ENCODE measurements around the gene TADA2A.

TADA2A gene

DNA sequence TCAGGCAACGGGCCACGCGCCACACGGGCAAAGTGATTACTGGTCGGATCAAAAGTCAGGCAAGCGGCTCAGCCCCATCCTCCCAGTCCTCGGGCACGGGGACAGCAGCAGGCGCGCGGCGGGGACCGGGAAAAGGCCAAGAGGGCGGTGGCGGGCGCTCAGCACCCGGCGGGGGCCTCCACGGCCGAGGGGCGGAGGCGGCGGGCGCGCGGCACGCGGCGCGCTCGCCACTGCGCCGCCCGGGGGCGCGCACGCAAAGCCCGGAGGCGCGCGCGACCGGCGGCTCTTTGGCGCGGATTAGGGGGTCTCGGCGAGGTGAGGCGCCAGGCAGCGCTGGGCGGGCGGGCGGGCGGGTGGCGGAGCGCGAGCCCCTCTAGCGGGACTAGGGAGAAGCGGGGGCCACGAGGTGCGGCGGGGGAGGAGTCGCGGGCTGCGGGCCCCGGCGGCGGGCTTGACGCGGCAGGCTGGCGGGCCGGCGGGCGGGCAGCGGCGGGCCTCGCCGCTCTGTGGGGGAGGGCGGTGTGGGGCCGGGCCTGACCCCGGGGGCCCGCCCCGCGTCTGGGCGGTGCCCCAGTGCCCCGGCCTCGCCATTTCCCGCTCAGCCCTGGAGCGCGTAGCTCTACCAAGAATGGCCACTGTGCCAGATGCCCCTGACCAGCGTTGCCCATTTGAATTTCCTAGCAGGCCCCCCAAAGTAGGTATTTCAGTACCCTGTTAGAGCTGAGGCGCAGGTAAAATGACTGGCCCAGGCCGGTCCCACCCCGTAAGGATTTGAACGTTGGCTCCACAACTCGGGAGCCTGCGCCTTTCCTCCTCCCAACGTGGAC lies at the start of gene TADA2A, which contains the start of gene ACACA:
Gene TADA2A (plus strand): TSS at position 252 of the 827 bp plus-strand sequence. CDS start 4,480 bp downstream, outside the sequence.
Gene ACACA (minus strand): TSS at position 202 of the 827 bp plus-strand sequence. CDS start 537 bp downstream, outside the sequence.
- peak; percentile 79 for DNase-seq

DNA sequence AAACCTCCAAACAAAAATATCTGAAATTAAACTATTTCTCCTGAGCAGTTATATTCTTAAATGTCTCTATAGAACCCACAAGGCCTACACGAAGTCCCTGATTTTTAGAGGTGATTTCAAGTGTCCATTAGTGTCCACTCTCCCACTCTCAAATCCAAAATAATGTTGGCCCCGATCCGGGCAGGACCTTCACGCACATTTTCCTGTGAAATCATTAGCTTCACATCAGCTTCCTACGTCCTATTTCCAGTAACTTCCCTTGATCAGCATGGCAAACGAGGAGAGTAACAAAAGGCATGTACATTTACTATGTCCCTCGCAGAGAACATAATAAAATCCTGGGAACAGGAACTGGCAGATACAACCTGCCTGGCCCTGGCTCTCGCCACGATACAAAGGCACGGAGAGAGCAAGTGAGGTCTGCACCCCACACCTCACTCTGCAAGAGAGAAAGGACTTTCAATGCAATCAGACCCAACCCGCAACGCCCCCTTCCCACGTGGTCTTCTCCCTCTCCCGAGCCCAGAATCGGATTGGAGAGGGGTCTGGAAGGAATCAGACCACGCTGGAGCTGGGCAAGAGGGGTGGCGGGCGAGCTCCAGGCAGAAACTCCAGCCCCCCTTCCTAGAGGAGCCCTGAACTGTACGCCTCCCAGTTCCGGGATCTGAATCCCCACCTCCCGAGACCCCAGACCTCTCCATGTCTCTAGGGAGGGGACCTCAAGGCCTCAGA lies 48.4 kb upstream of the TADA2A start:
- DNase-seq: peak; percentile 42

GRCh38 chr17:37358830-37359681 lies 47.6 kb upstream of the TADA2A start:
- DNase-seq: peak; percentile 90

GRCh38 chr17:37359682-37360188 lies 47.0 kb upstream of the TADA2A start:
- no peak for DNase-seq

GRCh38 chr17:37360632-37361031 lies 46.1 kb upstream of the TADA2A start:
- DNase-seq: no peak

- no peak for DNase-seq
These were observed 45.1 kb upstream of the TADA2A start for GRCh38 chr17:37361543-37361942.

DNA sequence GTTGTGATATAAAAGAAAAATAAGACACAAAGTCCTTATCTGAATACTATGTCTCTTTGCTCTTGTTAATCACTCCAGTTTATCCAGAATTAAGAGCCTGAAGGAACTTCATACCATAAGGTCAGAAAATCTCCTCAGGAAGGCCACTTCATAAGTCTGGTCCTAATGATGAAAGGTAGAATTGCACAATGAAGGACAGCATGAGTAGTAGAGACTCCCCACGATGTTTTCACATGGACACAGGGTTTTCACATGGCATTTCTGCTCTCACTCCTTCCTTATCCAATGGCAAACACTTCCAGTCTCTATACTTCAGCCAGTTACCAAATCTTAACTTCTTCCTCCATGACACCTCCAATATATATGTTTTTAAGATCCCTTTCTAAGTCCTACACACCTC lies 41.1 kb upstream of the TADA2A start:
- no peak for DNase-seq

- no peak for DNase-seq
These were observed 38.1 kb upstream of the TADA2A start for GRCh38 chr17:37368577-37368976.

DNA sequence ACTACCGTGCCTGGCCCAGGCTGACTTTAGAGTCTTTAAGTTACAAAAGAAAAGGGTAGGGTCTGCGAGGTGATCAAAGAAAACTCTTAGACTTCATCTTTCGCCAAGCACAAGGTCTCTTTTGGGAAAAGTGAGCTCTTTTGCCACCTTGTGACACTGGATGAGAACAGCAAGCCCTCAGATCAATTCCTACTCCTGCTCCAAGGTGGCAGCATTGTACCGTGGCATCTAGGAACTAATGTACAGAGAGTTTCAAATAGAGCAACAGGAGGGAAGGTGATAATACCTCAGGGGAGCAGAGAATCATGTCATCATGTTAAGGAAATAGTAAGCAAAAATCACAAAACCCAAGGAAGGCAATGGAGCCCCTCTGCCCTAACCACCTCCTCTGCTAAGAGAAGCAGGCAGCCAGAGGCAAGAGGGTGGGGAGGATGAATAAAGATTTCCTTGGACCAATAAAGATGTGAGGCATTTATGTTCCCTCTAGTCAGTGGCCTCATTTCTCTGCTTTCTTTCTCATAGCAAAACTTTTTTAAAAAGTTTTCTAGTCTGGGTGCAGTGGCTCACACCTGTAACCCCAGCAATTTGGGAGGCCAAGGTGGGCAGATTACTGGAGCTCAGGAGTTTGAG lies 33.0 kb upstream of the TADA2A start:
- DNase-seq: peak; percentile 63

DNA sequence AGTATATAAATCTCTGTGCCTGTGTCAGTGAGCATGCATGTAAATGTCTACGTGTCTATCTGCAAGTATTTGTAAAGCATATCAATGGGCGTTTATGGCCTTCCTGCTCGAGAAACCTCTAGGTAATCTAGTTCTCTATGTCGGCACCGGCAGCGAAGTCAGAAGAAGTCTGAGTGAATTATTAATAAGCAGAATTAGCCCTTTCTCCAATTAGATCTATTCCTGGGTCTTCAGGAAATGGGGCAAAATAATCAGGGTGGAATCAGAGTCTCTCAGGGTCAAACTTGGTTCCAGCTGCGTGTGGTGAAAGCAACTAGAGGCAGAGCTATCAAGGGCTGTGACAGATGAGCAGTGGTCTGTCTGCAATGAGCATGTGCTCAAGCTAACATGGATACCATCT lies 31.0 kb upstream of the TADA2A start, which contains the start of gene C17orf78:
Gene C17orf78 (plus strand): TSS at position 280 of the 400 bp plus-strand sequence. CDS start 108 bp downstream, at position 388.
- no peak for DNase-seq

GRCh38 chr17:37382056-37382455 lies 24.6 kb upstream of the TADA2A start:
- DNase-seq: no peak

- no peak for DNase-seq
These were observed 22.0 kb upstream of the TADA2A start for GRCh38 chr17:37384560-37385149.

DNA sequence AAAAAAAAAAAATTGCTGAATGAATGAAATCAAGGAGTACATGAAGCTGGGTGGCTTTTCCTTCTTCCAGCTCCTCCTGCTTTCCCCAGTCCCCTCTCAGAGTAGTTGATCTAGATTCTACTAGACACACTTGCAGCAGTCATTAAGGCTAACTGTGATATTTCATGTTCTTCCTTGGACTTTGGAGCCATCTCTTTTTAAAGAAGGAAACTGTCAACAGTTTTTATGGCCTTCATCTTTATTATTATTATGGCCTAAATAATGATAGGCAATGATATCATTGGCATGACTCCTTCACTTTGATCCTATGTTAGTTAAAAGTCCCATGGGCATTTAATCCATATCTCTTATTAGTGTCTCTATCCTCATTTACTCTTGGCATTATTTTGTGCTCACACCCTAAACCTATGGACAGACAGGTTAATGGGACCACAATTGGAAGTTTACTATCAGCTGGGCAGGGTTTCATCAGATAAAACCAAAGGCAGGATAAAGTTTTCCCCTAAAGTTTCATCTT lies 21.2 kb upstream of the TADA2A start:
- DNase-seq: no peak

DNA sequence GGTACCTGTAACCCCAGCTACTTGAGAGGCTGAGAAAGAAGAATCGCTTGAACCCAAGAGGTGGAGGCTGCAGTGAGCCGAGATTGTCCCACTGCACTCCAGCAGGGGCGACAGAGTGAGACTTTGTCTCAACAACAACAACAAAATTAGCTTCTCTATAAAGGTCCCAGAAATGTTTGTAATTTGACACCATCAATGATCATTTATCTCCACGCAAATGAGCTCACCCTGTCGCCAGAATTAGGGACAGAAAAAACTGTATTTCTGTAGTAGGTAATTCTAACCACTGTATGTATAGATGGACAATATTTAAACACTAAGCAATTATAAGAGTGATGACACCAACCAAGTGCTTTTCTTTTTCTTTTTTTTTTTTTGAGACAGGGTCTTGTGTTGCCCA lies 20.2 kb upstream of the TADA2A start:
- DNase-seq: no peak

DNA sequence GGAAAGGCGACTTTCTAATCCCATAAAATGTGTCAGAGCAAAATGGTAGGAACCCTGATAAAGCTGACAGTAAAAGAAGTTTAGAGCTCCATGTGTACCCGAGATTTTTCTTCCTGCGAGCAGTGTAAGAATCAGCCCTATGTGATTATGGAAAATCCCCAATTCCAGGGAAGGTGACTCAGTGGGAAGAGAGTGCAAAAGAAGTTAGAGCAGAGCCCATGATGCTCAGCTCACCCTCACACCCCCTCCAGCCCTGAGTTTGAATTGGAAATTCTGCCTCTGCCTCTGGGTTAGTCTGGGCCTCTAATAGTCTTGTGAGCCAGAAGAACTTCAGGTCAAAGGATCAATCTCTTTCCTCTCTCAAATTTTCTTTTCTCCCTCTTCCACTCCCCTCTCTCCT lies 18.4 kb upstream of the TADA2A start:
- no peak for DNase-seq

DNA sequence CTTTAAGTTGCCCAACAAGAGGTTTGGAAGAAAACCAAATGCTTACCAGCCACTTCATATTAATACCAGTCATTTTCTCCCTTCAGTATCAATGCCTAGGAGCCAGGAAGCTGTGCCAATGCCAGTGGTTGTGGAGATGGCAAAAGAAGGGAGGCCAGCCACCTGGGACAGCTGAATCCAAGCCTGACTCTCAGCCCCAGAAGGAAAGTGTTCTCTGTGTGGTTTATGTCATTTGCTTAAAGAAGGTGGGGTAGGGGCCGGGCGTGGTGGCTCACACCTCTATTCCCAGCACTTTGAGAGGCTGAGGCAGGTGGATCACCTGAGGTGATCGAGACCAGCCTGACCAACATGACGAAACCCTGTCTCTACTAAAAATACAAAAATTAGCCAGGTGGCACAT lies 17.5 kb upstream of the TADA2A start:
- DNase-seq: no peak

DNA sequence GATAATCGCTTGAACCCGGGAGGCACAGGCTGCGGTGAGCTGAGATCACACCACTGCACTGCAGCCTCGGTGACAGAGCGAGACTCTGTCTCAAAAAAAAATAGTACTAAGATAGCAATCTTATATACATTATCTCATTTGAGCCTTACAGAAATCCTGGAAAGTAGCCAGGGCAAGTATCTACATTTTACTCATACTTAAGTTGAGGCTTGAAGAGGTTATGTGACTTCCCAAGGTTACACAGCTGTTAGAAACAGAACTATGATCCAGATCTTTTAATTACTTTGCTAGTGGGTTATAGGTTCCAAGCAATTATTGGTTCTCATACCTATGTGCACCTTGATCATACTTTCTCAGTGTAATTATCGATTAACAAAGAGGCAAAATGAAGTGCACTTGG lies 15.5 kb upstream of the TADA2A start:
- DNase-seq: no peak

DNA sequence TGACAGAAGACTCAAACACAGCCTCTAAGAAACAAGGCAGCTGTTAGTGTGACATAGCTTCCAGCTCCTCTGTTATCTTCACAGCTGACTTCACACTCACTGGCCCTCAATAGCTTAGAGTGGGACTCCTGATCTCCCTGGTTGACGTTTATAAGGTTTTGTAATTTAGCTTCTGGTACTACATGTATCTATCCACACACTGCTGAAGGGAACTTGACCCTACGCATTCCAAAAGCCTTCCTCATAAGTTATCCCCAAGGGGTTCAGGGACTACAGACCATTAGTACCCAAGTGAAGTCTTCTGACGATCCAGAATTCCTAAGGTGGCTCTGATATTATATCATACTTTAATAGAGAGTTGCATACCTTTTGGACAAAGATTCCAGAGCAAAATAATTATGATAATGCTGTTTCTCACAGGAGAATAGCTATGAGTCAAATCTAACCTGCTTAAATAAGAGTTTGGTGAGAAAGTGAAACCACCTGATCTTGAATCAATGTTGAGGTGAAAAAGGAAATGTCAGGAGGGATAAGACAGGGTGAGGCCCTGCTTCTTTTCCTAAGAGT lies 14.6 kb upstream of the TADA2A start:
- DNase-seq: no peak

DNA sequence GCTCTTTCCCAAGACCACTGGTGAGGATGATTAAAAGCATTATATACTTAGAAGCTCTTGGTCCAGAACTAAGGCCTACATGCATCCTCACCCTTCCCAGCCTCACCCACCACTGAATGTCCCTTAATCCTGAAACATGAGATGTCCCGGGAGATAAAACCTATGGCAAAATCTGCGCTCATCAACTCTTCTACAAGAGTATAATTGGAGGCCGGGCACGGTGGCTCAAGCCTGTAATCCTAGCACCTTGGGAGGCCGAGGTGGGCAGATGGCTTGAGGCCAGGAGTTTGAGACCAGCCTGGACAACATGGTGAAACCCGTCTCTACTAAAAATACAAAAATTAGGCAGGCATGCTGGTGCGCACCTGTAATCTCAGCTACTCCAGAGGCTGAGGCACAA lies 13.3 kb upstream of the TADA2A start:
- DNase-seq: no peak

GRCh38 chr17:37399265-37399803 lies 7.4 kb upstream of the TADA2A start:
- DNase-seq: no peak

- no peak for DNase-seq
These were observed 6.2 kb upstream of the TADA2A start for GRCh38 chr17:37400505-37400904.
